Mucosa of gallbladder (tissue), 1 donor: ENCODE measurements around the gene FAM200B. TPM values are rescaled to one million over a fixed set of nuclear protein-coding genes. Genes with fewer than 3 reads are reported as not detected.

Experiments
- DNase-seq: peaks from one replicate; pipeline ENCODE4 v3.0.0-alpha.2; 2020; ENCODE audit warnings: low spot score
- total RNA-seq: library from RNA; stranded (reverse); gene quantifications from one replicate; pipeline ENCODE4 v1.2.1, GENCODE V29; 2021
- donor health status: DM: no; HTN: no; CAD: no.

Gene FAM200B
- 33.9 TPM for total RNA-seq

DNA sequence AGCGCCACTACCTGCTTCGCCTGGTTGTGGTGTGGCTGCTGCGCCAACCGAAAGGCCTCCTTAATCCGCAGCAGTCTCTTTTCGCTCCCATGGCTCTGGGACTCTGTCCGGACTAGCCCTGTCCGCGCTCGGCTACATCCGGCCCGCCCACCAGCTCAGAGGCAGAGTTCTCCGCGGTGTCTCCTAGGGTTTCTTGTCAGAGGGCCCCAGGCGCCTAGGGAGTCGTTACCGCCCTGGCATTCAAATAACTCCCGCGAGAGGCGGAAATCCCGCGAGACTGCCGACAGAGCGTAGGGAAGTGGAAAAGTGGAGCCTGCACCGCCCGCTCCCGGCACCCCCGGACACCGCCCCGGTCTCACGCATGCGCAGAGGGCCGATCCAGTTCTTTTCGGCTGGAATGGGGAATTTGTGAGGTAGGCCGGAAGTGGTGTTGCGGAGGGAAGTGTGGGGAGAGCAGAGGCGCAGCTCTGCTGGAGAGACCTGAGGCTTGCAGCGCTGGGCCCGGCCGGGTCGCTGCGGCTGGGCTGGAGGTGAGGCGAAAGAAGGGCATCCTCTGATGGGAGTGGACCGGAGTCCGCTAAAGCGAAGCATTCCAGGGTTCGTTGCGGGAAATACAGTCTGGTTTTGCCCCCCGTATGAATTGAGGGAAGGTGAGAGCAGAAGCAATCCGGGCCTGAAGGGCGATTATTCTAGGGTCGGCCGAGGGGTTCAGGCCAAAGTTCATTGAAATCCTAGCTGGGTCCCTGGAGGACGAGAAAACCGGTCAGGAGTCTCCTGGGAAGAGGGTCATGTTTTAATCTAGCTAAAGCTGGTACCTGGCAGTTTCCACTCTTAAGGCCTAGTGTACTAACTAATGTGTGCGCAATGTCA lies at the start of gene FAM200B:
Gene FAM200B (plus strand): TSS at position 456 of the 870 bp plus-strand sequence. CDS start 5,151 bp downstream, outside the sequence.
- peak; percentile 99 for DNase-seq

DNA sequence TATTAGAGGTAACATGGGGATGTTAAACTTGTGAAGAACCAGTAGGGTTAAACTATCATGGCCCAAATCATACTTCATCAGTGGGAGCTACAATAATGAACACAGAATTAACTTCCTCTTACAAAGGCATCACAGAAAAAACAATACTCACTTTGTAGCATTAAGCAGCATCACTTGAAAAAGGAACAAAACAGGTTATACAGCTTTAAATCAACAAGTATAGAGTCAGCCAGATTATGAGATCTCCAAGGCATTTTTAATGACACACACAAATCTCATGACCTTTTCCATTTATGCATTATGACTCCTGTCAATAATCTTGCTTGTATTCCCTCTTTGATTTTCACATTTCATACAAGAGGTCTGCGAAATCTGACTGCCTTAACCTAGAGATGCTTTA lies 44.8 kb upstream of the FAM200B start:
- no peak for DNase-seq

DNA sequence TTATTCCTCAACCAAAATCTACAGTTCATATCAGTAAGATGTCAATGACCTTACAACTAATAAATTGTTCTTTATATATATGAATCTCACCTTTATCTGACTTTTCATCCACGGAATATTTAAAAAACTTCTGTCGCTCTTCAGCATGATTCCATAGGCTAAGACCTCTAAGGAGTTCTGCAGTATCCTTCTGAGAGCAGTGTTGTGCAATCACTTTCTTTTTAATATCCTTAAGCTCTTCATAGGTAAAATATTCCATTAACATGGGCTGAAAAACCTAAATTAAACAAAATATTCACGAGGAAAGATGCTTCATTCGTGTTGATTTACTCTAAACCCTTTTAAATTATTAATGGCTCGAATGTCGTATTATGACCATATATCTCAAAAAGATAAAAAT lies 43.2 kb upstream of the FAM200B start:
- no peak for DNase-seq

DNA sequence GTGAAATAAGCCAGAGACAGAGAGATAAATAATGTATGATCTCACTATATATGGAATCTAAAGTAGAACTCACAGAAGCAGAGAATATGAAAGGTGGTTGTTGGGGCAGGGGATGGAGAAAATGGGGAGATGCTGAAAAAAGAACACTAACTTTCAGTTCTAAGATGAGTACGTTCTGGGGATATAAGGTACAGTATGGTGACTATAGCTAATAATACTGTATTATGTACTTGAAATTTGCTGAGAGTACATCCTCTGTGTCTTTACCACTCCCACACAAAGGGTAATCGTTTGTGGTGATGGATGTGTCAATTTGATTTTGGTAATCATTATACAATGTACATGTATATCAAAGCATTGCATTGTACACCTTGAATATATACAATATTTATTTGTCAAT lies 33.0 kb upstream of the FAM200B start:
- no peak for DNase-seq

DNA sequence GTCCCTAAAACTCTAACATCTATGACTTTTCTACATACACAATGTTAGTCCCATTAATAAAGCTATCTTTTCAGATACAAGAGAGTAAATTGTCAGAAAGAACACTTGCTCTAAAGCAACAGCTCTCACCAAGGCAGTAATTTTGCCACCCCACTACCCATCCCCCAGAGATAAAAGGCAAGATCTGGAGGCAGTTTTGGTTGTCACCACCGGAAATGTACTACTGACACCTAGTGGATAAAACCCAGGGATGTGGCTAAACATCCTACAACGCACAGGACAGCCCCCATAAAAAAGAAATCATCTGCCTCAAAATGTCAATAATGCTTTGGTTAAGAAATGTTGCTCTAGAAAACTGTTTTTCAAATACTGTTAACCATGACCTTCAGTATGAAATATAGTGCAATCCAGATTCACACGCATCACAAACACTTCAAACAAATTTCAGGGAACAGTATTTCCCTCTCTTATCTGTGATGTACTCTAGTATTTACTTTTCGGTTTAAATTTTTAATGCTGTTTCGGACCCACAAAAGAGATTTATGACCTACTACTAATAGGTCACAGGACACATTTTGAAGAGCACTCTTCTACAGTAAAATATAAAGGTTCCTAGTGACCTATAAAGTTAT lies 31.6 kb upstream of the FAM200B start:
- peak; percentile 34 for DNase-seq

DNA sequence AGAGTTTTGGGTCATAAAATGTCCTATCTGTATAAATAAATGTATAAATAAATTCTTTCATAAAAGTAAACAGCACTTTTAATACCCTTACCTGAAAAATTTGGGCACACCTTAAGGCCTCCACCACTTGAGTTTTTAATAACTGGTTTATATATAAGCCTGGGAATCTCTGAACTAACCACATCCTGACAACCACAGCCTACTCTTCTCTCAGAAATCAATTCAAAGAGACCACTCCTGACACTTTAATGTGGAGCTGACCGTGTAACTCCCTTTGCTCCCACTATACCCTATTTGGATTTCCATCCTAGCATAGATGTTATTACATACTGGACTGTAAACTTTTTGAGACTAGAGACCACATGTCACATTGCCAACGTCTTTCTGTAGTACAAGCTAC lies 30.0 kb upstream of the FAM200B start:
- DNase-seq, result no peak

DNA sequence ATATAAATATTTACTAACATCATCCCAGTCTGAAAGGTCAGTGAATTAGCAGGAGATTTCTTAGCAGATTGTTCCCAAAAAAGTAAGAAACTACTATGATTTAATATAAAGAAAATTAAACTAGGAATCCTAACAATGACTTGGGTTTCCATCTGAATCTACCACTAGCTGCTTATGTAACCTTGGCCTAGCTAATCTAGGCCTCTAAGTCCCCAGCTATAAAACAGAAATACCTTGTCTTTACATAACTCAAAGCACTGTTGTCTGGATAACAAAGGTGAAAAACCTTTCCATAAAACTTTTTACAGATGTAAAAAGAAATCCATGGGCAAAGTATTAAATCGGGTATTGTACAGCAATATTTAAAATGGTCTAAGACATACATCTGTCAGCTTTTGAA lies 29.4 kb upstream of the FAM200B start:
- DNase-seq, result no peak

DNA sequence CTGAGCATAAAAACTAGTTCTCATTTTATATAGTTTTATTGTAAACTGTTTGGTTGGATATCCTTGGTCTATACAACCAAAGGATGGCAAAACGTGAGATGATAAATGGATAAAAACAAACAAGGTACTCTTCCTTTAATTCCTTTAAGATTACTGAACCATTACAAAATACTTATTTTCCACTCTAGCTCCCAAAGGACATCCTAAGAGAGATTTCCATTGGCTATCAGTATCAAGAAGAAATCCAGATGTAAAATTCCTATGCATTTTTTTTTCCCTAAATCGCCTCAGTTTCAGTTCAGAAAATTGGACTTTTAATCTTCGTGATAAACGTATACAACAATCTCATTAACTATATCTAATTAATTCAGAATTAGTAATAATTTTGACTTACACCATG lies 28.8 kb upstream of the FAM200B start:
- no peak for DNase-seq

DNA sequence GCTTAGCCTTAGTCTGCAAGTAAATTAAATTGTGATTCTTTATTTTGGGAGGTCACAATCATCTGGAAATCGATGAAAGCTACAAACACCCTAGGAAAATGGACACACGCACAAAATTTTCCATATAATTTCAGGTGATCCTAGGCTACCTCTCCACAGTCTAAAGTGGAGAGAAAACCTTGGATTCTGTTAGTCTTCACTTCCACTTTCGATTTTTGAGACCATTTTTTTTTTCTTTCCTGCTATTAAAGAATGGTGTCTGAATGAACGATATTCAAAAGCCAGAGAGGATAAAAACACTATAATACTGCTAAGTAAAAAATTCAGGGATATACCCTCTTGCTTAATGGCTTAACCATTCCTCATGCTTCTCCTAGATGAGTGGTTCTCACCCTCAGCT lies 28.2 kb upstream of the FAM200B start:
- no peak for DNase-seq

DNA sequence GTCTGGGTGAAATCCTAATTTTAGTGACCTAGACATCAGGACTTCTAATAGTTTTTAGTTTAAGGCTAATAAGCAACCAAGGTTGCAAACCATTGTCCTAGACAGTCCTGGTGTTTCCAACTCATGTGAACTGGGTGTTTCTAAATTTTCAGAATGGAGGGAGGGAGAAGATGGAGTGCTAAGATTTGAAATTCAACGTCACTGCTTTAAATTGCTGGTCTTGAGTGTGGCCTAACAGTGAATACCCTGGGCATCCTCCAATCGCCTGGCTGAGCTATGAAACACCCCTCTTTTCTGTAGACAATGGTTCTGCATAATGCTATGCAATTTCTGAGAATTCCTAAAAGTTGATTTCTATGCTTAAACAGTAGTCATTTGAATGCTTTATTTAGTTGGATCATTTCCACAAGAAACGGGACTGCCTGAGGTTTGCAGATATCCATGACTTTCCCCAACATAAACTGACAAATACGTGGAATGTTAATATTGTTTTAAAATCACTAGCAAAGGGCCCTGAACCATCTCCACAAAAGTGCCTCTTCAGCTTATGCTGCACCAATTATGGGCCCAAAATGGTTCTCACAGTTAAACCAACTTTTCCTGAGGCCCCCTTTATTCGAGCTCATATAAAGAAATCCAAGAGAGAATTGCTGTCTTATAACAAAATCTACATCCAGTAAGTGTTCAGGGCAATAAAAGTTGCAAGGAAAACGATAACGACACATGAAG lies 27.6 kb upstream of the FAM200B start:
- no peak for DNase-seq

DNA sequence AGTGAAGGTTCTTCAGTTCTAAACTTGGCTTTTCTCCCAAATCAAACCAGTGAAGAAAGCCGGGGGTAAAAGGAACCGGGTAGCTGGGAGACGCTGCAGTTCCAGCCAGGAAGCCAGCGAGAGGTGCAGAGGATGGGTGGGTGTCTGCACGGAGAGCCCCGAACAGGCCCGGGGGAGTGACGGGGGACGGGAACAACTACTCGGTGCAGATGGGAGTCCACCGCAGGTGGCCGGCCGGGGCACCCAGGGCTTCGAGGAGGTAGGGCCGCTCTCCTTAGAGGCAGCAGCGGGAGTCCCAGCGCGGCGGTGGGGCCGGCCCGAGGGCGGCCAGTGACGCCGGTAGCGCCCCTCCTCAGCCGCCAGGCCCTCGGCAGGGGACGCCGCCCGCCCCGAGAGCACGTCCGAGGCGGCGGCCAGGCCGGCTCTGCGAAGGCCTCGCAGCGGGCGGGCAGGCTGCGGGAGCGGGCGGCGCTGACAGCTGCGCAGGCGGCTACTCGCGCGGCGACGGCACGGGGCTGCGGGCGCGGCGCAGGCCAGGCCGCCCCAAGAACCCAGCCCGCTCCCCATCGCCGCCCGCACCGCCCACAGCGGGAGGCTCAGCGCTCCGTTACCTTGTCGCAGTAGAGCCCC lies 26.9 kb upstream of the FAM200B start:
- DNase-seq, result peak; percentile 41

DNA sequence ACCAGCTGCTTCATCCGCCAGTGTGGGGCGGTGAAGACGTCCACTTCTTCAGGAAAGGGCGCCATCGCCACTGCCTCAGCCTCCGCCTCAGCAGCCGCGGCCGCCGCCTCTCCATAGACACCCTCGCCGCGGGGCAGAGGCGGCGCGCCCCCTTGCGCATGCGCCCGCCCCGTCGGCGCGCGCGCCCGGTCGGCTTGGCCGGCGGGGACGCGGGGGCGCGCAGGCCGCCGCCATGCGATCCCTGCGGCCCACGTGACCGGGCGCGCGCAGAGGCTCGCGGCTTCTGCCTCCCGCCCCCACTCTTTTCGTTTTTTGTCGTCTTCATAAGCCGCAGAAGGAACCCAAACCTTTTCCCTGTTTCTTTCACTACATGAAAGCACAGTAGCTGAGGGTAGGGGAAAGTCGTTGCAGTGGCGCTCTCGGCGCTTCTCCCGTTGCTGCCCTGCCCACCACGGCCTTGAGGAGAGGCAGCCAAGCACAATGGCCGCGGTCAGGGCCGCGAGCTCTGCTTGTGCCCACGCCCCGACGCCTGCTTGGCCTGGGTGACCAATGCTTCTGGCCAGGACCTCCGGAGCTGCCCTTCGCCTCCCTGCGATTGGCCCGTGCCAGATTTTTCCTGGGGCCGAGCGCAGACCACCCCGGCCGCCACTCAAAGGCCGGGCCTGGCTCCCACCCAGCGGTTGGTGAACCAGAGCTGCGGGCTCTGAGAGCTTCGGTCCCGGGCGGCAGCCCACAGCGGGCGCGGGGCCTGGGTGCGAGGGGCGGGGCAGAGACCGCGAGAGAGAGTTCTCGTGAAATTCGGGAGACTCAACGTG lies 26.2 kb upstream of the FAM200B start, which contains the start of gene FBXL5:
Gene FBXL5 (minus strand): TSS at position 135 of the 815 bp plus-strand sequence. CDS start 70 bp downstream, at position 65.
- peak; percentile 82 for DNase-seq

DNA sequence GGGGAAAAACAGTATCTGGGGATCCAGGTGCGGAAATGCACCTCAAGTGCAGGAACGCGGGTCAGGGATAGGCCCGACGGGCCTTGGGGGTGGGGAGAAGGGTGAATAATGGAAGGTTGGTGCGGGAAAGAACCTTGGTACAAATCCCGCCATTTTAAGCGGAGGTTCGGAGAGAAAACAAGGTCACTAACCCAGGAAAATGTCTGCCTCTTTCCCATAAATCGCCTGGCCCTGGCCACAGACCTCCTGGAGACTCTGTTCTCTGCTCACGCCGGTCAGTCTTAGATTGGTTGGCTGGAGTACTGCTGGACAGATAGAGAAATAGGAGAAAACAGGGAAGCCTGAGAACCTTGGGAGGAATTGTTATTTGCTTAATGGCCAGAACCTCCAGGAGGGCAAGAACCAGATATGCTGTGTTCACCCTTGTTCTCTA lies 25.6 kb upstream of the FAM200B start:
- peak; percentile 17 for DNase-seq

DNA sequence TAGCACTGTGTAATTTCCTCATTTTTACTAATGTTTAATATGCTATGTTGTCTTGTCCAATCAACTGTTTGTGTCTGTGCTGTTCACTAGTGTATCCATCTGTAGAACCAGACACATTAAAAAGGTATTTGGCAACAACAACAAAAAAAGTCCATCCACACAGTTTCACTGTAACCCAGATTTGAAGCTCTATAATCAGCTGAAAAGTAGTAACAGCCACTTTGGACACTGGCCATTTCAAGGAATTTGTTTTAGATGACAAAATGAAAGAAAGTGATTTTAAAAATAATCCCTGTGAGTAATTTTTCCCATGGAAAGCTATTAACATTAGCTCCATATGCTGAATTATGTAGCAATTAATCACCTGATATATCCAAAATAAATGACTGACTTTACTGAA lies 24.3 kb upstream of the FAM200B start:
- no peak for DNase-seq

DNA sequence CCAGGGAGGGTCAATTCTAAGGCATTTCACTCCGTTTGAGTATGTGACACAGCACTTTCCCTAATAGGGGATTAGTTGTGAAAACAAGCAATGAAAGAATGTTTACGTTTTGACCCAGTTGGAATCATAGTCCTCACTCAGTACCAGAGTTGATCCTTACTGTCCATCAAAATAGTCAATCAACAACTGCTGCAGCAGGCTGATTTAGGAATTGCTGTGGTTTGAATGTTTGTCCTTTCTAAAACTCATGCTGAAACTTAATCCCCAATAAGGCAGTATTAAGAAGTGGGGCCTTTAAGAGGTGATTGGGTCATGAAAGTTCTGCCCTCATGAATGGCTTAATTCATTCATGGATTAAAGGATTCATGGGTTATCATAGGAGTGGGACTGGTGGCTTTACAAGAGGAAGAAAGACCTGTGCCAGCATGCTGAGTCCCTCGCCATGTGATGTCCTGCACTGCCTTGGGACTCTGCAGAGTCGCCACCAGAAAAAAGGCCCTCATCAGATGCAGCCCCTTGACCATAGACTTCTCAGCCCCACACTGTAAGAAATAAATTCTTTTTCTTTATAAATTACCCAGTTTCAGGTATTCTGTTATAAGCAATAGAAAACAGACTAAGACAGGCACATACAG lies 23.4 kb upstream of the FAM200B start:
- DNase-seq, result no peak

DNA sequence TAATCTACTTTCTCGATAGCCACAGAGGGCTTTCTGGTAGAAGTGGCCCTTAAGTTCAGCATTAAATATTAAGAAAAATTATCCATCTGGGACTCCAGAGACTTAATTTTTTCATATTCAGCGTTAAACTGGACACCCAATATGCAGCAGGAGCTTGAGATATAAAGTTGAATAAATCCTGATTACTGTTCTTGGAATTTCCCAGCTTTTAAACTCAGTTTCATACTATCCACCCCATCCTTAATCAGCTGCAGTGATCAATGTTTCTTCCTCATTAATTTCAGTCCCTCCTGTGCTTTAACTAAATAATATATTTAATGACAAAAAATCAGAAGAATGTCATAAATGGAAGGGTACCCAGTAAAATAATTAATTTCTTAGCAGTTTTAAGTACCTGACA lies 22.8 kb upstream of the FAM200B start:
- no peak for DNase-seq

DNA sequence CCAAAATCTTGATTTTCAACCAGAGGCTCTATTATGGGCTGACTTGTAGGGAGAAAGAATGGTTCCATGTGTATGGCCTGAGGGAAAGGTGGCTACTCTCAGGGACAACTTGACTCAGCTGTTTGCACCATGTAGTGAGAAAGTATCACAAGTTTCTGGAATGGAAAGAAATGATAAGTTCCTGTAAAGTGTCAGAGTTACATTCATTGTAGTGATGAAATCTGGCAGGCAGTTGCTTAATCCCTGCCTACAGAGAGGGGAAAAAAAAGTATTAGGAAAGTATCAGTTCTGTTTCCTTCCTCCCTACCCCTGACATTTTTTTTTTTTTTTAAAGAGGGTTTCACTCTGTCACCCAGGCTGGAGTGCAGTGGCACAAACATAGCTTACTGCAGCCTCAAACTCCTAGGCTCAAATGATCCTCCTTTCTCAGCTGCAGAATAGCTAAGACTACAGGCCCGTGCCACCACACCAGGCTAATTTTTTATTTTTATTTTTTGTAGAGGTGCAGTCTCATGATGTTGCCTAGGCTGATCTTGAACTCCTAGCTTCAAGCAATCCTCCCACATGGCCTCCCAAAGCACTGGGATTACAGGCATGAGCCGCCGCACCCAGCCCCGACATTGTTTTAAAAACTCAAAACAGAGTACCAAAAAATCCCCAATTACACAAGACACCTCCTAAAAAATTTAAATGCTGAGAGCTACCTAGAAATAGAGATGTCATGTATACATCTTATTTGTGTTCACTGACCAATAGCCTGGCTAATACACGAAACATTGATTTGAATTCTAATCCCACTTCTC lies 21.7 kb upstream of the FAM200B start:
- no peak for DNase-seq

DNA sequence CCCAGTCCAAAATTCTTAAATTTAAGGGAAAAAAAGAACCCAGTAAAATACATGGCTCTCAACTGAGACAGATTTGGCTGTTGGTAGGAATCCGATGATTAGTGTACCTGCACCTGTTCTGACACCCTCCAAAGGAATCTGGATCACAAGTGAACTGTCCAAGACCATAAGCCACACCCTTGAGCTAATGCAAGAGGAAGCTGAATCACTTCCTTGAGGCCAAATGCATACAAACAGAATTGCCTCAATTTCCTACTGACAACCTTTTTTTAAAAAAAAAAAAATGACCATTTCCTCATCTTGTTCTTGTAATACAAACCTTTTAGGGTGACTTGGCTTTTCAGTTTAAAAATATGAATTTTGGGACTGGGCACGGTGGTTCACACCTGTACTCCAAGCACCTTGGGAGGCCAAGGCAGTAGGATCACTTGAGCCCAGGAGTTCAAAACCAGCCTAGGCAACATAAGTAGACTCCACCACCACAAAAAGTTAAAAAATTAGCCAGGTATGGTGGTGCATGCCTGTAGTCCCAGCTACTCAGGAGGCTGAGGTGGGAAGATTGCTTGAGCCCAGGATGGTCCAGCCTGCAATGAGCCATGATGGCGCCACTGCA lies 15.8 kb upstream of the FAM200B start:
- peak; percentile 21 for DNase-seq

DNA sequence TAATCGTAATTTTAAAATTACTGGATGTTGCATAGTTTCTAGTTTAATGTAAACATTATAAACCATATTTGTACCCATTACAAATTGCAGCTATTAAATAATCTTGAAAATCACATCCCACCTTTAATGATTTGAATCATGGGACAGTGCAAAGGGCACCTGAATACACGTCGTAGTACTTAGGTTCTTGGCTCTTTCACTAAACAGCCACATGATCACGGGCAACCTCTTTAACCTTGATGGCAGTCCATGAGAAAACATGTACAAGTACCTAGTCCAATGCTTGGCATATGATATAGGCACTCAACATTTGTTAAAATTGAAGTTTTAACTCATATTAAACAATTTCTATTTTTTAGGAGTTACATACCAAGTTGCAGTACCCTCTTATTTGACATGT lies 14.6 kb upstream of the FAM200B start:
- DNase-seq, result no peak
